Sigmoid colon (tissue), 7 donors: ENCODE measurements around the gene SHISAL1. TPM values are rescaled to one million over a fixed set of nuclear protein-coding genes. Genes with fewer than 3 reads are reported as not detected.

Experiments used
- DNase-seq: peaks from one replicate; pipeline ENCODE4 v3.0.0-alpha.2; 2019
- H3K27ac ChIP-seq, 4 donors: fragments of 200-600 bp; sonication (generic); one replicate each; pipeline ENCODE4 v1.5.1; 2016 to 2019; ENCODE audit warnings: mild to moderate bottlenecking in 1 of 4
- H3K27me3 ChIP-seq, 3 donors: fragments of 200-600 bp; sonication (generic); one replicate each; pipeline ENCODE4 v1.5.1; 2019; ENCODE audit warnings: mild to moderate bottlenecking in 1 of 3
- H3K36me3 ChIP-seq, 4 donors: fragments of 200-600 bp; sonication (generic); one replicate each; pipeline ENCODE4 v1.5.1; 2016 to 2019
- H3K4me1 ChIP-seq, 4 donors: fragments of 200-600 bp; sonication (generic); one replicate each; pipeline ENCODE4 v1.5.1; 2017 to 2019
- H3K4me3 ChIP-seq, 4 donors: fragments of 200-600 bp; sonication (generic); one replicate each; pipeline ENCODE4 v1.5.1; 2017 to 2019; ENCODE audit warnings: mild to moderate bottlenecking in 2 of 4, moderate library complexity in 1 of 4
- H3K9me3 ChIP-seq, 4 donors: fragments of 200-600 bp in 3 of 4; sonication (generic) in 3 of 4; one replicate each; pipeline versions ENCODE4 v1.5.1 to v1.6.1; 2013 to 2019
- CTCF ChIP-seq, 4 experiments: fragments of 450-650 bp in 3 of 4; fragments of 200-600 bp in 1 of 4; IDR thresholded peaks; one replicate each; pipeline ENCODE4 v1.5.1; 2016 to 2019; ENCODE audit warnings: antibody characterized with exemption in 4 of 4, mild to moderate bottlenecking in 3 of 4, moderate library complexity in 2 of 4
- EP300 ChIP-seq, 4 donors: sonication (generic); formaldehyde crosslinking; IDR thresholded peaks; one replicate each; pipeline ENCODE4 v1.6.1; 2017; ENCODE audit warnings: antibody characterized with exemption in 4 of 4
- POLR2A ChIP-seq, 2 donors: fragments of 450-650 bp; IDR thresholded peaks; one replicate each; pipeline ENCODE4 v1.6.1; 2016; ENCODE audit warnings: antibody characterized with exemption in 2 of 2, mild to moderate bottlenecking in 2 of 2, moderate library complexity in 2 of 2
- POLR2AphosphoS5 ChIP-seq, 4 donors: sonication (generic); formaldehyde crosslinking; IDR thresholded peaks; one replicate each; pipeline ENCODE4 v1.6.1; 2017; ENCODE audit warnings: antibody characterized with exemption in 4 of 4
- WGBS, 2 donors: extraction: QIAGEN DNeasy Blood & Tissue Kit; methylation state at CpG; one replicate each; pipeline ENCODE4 v1.1.7; 2013; 5-methylcytosine and 5-hydroxymethylcytosine counted together
- intact Hi-C: fragments of 100-400 bp; cut with DNase I; formaldehyde crosslinking; loops from one replicate; pipeline ENCODE4 v1.15.1; 2023
- polyA plus RNA-seq, 3 donors: library from polyadenylated mRNA; stranded (reverse); fragments of 200-250 nt; gene quantifications; one replicate each; pipeline ENCODE4 v1.2.3, GENCODE V29; 2013
- total RNA-seq, 4 donors: library from RNA; depleted of rRNA; stranded (reverse); fragments of >200 nt; gene quantifications; one replicate each; pipeline ENCODE4 v1.1.0, GENCODE V29; 2016
- donor health status: healthy with polysubstance abuse.
- donor health status: Bipolar disorder and iron deficiency.
- donor health status: healthy.

Gene SHISAL1
- total RNA-seq (10 to 100 TPM; 20.7 to 32.4 (median 24.1) TPM), polyA plus RNA-seq (1 to 10 TPM in 1 of 3 donors, under 1 TPM in 2; 0.23 to 1.3 (median 0.60) TPM)

- Histone ChIP-seq H3K27ac (peak within 1 kb of the TSS; percentile 79 to 98 (median 92)), H3K36me3 (no peaks in the 10 kb centered on the region), H3K4me3 (peak within 1 kb of the TSS; percentile 15 to 49 (median 34)), H3K9me3 (no peaks in the 10 kb centered on the region), H3K4me1 (peaks cover 0 to 81% (median 77%) of the 10 kb centered on the region in 4 donors), H3K27me3 (no peaks in the 10 kb centered on the region)
- intact Hi-C loops, result loop anchor here (2.0 kb wide), 2 partner anchors 18 to 48 kb away; no protein-coding TSS in a partner anchor
- WGBS, 2 donors, result 79 to 89% methylated on average over 12 of the region's 12 CpGs
- TF ChIP-seq POLR2AphosphoS5 (IDR thresholded peaks at IDR 0.05) (peak; percentile 11 to 72 (median 50)), POLR2A (IDR thresholded peaks at IDR 0.05) (no peak), CTCF (IDR thresholded peaks at IDR 0.05) (no peak)
- no peak for DNase-seq
Measured at GRCh38 chr22:44312766-44313165, at the start of gene SHISAL1. Gene SHISAL1, minus strand, starts transcription at chr22:44312951. Its CDS starts 12,006 bp downstream, at chr22:44300945.

- H3K9me3 ChIP-seq, result no peaks in the 10 kb centered on the region
- TF ChIP-seq POLR2AphosphoS5 (IDR thresholded peaks at IDR 0.05), result no peak
- TF ChIP-seq CTCF (IDR thresholded peaks at IDR 0.05), result no peak
- no peak for TF ChIP-seq POLR2A (IDR thresholded peaks at IDR 0.05)
- no peak for TF ChIP-seq EP300 (IDR thresholded peaks at IDR 0.05)
- H3K36me3 ChIP-seq, result no peaks in the 10 kb centered on the region
- no peak overlapping the region for H3K4me3 ChIP-seq
- no peaks in the 10 kb centered on the region for H3K27me3 ChIP-seq
- 72 to 83% methylated on average over 12 of the region's 12 CpGs for WGBS, 2 donors
- peak; percentile 63 for DNase-seq
- H3K4me1 ChIP-seq, result peaks cover 0 to 84% (median 75%) of the 10 kb centered on the region in 4 donors
- H3K27ac ChIP-seq, result peak overlapping the region; percentile 82 to 87 (median 86)
- intact Hi-C loops, result loop anchor here (2.0 to 5.0 kb wide), 5 partner anchors 49 to 274 kb away; partner anchors contain the start of genes RTL6 and SHISAL1
Measured at GRCh38 chr22:44361391-44362126, 48.8 kb upstream of the SHISAL1 start.

DNA sequence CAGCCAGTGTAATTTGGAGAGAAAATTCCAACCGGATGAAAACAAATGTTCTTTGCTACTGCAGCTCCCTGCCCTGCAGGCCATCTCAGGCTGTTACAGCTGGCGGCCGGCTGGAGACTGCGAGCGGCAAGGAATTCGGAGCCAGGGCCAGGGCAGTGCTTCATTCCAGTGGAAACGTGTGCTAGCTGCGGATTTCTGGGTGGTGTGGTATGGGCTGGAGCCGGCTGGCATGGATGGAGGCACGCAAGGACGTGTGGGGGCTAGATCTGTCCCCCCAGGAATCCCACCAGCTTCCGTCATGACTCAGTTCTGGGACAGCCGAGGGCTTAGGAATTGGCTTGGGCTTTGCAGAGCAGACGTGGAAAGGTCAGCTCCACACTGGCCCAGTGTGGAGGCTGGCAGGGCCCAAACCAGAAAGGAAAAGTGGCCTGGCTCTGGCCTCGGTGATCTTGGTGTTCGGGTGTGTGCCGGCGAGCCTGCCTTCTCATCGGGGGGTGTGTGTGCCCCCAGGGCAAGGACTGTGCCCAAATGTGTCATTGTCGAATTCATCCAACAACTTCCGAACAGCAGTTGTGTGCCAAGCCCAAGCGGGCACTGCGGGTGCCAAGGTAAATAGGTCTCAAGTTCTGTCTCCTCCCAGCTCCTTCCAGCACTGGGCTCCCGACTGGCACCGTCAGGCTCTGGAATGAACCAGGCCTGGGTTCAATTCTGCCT is 48.1 kb upstream of the SHISAL1 start:
- intact Hi-C loops, result loop anchor here (2.0 to 5.0 kb wide), 4 partner anchors 48 to 274 kb away; partner anchors contain the start of genes RTL6 and SHISAL1
- Histone ChIP-seq H3K27ac (peak overlapping the region; percentile 82 to 87 (median 86)), H3K27me3 (no peaks in the 10 kb centered on the region), H3K36me3 (no peaks in the 10 kb centered on the region), H3K9me3 (no peaks in the 10 kb centered on the region), H3K4me3 (no peak overlapping the region), H3K4me1 (peaks cover 0 to 84% (median 75%) of the 10 kb centered on the region in 4 donors)
- 62 to 79% methylated on average over 25 of the region's 25 CpGs for WGBS, 2 donors
- peak; percentile 85 for DNase-seq
- TF ChIP-seq POLR2AphosphoS5 (IDR thresholded peaks at IDR 0.05), result peak in 1 of 4 donors; percentile 24
- peak; percentile 37 to 73 (median 53) for TF ChIP-seq CTCF (IDR thresholded peaks at IDR 0.05)
- no peak for TF ChIP-seq POLR2A (IDR thresholded peaks at IDR 0.05)

GRCh38 chr22:44360306-44360667 is 47.5 kb upstream of the SHISAL1 start:
- DNase-seq, result no peak
- Histone ChIP-seq H3K36me3 (no peaks in the 10 kb centered on the region), H3K27ac (peak overlapping the region; percentile 82 to 87 (median 86)), H3K4me3 (no peak overlapping the region), H3K4me1 (peaks cover 0 to 83% (median 78%) of the 10 kb centered on the region in 4 donors), H3K9me3 (no peaks in the 10 kb centered on the region), H3K27me3 (no peaks in the 10 kb centered on the region)
- TF ChIP-seq POLR2A (IDR thresholded peaks at IDR 0.05), result no peak
- no peak for TF ChIP-seq POLR2AphosphoS5 (IDR thresholded peaks at IDR 0.05)
- TF ChIP-seq CTCF (IDR thresholded peaks at IDR 0.05), result no peak
- no peak for TF ChIP-seq EP300 (IDR thresholded peaks at IDR 0.05)
- 66 to 83% methylated on average over 12 of the region's 12 CpGs for WGBS, 2 donors
- intact Hi-C loops, result loop anchor here (2.0 to 5.0 kb wide), 4 partner anchors 47 to 273 kb away; partner anchors contain the start of genes RTL6 and SHISAL1
